ENCODE data around the gene KIF21A.
A peak's percentile ranks its signal among the peaks of the same experiment; 100 is the strongest.

The KIF21A gene

GRCh38 chr12:39451977-39452376 is 9.1 kb upstream of the KIF21A start:
- Histone ChIP-seq H3K9ac (ENCODE audit: low read depth, low read length) (no peak overlapping the region), H3K9me3 (ENCODE audit: control insufficient read depth, insufficient read depth, low read length) (no peaks in the 10 kb centered on the region), H3K36me3 (ENCODE audit: control insufficient read depth, insufficient read depth, low read length) (no peaks in the 10 kb centered on the region), H3K4me3 (ENCODE audit: low read depth, low read length) (no peak overlapping the region), H3K4me1 (ENCODE audit: control insufficient read depth, insufficient read depth, low read length) (peaks cover 12% of the 10 kb centered on the region), H3K27me3 (ENCODE audit: control insufficient read depth, insufficient read depth, low read length) (no peaks in the 10 kb centered on the region)

GRCh38 chr12:39448038-39448437 is 5.1 kb upstream of the KIF21A start:
- H3K4me1 ChIP-seq (ENCODE audit: control insufficient read depth, insufficient read depth, low read length): peaks cover 19% of the 10 kb centered on the region
- H3K4me3 ChIP-seq (ENCODE audit: low read depth, low read length): no peak overlapping the region
- H3K36me3 ChIP-seq (ENCODE audit: control insufficient read depth, insufficient read depth, low read length): no peaks in the 10 kb centered on the region
- no peak overlapping the region for H3K9ac ChIP-seq (ENCODE audit: low read depth, low read length)
- peaks cover 6% of the 10 kb centered on the region for H3K27me3 ChIP-seq (ENCODE audit: control insufficient read depth, insufficient read depth, low read length)
- H3K9me3 ChIP-seq (ENCODE audit: control insufficient read depth, insufficient read depth, low read length): no peaks in the 10 kb centered on the region

GRCh38 chr12:39443929-39444209 is 949 bp upstream of the KIF21A start:
- Histone ChIP-seq H3K4me1 (ENCODE audit: control insufficient read depth, insufficient read depth, low read length) (peaks cover 7% of the 10 kb centered on the region), H3K4me3 (ENCODE audit: low read depth, low read length) (peak overlapping the region; percentile 51), H3K9ac (ENCODE audit: low read depth, low read length) (no peak overlapping the region), H3K36me3 (ENCODE audit: control insufficient read depth, insufficient read depth, low read length) (no peaks in the 10 kb centered on the region), H3K27me3 (ENCODE audit: control insufficient read depth, insufficient read depth, low read length) (peaks cover 6% of the 10 kb centered on the region), H3K9me3 (ENCODE audit: control insufficient read depth, insufficient read depth, low read length) (no peaks in the 10 kb centered on the region)

GRCh38 chr12:39442831-39443080 is 164 bp downstream of the KIF21A start:
- Histone ChIP-seq H3K36me3 (ENCODE audit: control insufficient read depth, insufficient read depth, low read length) (no peaks in the 10 kb centered on the region), H3K4me1 (ENCODE audit: control insufficient read depth, insufficient read depth, low read length) (peaks cover 7% of the 10 kb centered on the region), H3K4me3 (ENCODE audit: low read depth, low read length) (peak overlapping the region; percentile 51), H3K9me3 (ENCODE audit: control insufficient read depth, insufficient read depth, low read length) (no peaks in the 10 kb centered on the region), H3K9ac (ENCODE audit: low read depth, low read length) (peak overlapping the region; percentile 66), H3K27me3 (ENCODE audit: control insufficient read depth, insufficient read depth, low read length) (peaks cover 6% of the 10 kb centered on the region)

DNA sequence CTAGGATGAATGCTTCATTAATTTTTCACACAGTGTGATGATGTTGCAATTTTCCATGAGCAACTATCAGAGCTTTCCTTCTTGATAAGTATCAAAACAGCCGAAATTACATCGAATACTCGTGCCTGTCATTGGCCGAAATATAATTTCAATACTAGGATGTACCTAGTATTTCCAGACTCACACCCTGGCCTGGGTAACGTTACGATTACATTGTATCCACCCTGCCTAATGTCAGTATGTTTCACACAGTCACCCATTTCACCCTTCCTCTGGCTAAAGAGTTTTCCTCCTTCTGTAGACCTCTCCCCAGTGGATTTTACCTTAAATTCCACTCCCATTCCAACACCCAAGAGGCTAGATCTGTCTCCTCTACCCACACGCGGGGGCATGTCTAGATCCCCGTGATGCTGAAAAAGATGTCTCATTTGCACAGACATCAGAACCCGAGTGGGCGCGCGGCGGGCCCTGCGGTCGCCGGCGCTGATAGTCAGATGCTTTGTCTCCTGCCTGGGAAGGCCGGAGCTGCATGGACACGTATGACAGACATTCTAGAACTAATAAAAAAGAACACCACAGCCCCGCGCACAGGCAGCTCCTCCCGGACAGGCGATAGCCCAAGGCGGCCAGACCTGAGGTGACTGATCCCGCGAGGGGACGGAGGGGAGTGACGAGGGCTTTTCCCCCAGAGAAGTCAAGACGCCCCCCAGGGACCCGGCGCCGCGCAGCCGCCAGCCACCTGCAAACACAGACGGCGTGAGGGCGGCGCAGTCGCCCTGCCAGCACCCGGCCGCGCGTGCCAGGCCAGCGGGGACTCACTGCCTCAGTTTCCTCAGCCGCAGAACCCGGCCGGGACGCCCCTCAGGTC is 723 bp downstream of the KIF21A start:
- peaks cover 7% of the 10 kb centered on the region for H3K4me1 ChIP-seq (ENCODE audit: control insufficient read depth, insufficient read depth, low read length)
- H3K4me3 ChIP-seq (ENCODE audit: low read depth, low read length): peak overlapping the region; percentile 51
- no peaks in the 10 kb centered on the region for H3K36me3 ChIP-seq (ENCODE audit: control insufficient read depth, insufficient read depth, low read length)
- H3K27me3 ChIP-seq (ENCODE audit: control insufficient read depth, insufficient read depth, low read length): peaks cover 6% of the 10 kb centered on the region
- peak overlapping the region; percentile 66 for H3K9ac ChIP-seq (ENCODE audit: low read depth, low read length)
- H3K9me3 ChIP-seq (ENCODE audit: control insufficient read depth, insufficient read depth, low read length): no peaks in the 10 kb centered on the region

DNA sequence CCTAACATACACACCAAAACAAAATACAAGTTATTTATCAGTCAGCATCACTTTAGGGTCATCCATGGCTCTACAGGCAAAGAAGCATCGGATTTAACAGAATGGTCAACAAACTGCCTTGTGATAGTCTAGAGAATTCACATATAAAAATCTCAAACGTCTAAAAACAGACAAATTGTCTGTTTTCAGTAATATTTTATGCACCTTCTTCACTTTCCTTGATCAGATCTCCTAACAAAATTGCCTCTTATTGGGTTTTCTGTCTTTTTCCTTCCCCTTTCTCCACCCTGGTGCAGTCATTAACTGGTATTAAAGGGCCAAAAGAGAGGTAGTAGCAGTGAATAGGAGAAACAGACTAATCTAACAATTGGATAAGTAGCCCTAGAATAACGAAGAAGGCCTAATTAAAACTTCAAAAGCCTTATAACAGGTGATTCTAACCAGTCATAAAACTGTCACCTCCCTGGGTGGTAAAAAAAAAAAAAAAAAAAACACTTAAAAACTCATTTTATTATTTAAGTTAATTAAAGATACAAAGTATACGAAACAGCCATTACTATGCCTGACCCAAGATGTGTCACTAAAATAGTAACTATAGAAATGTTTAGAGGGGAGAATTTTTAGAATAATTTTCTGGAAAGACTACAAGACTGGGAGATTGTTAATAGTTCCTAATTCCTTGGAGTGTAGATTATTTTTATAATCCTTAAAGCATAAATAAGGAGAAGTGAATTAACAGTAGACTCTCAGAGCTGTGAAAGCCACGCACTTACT is 1.5 kb downstream of the KIF21A start:
- no peaks in the 10 kb centered on the region for H3K9me3 ChIP-seq (ENCODE audit: control insufficient read depth, insufficient read depth, low read length)
- H3K4me3 ChIP-seq (ENCODE audit: low read depth, low read length): peak overlapping the region; percentile 51
- H3K9ac ChIP-seq (ENCODE audit: low read depth, low read length): no peak overlapping the region
- peaks cover 6% of the 10 kb centered on the region for H3K27me3 ChIP-seq (ENCODE audit: control insufficient read depth, insufficient read depth, low read length)
- H3K36me3 ChIP-seq (ENCODE audit: control insufficient read depth, insufficient read depth, low read length): no peaks in the 10 kb centered on the region
- H3K4me1 ChIP-seq (ENCODE audit: control insufficient read depth, insufficient read depth, low read length): peaks cover 7% of the 10 kb centered on the region

- Histone ChIP-seq H3K9ac (ENCODE audit: low read depth, low read length) (no peak overlapping the region), H3K27me3 (ENCODE audit: control insufficient read depth, insufficient read depth, low read length) (peaks cover 6% of the 10 kb centered on the region), H3K36me3 (ENCODE audit: control insufficient read depth, insufficient read depth, low read length) (no peaks in the 10 kb centered on the region), H3K9me3 (ENCODE audit: control insufficient read depth, insufficient read depth, low read length) (no peaks in the 10 kb centered on the region), H3K4me3 (ENCODE audit: low read depth, low read length) (no peak overlapping the region), H3K4me1 (ENCODE audit: control insufficient read depth, insufficient read depth, low read length) (peaks cover 7% of the 10 kb centered on the region)
Measured at GRCh38 chr12:39440781-39441180, 2.1 kb downstream of the KIF21A start.

DNA sequence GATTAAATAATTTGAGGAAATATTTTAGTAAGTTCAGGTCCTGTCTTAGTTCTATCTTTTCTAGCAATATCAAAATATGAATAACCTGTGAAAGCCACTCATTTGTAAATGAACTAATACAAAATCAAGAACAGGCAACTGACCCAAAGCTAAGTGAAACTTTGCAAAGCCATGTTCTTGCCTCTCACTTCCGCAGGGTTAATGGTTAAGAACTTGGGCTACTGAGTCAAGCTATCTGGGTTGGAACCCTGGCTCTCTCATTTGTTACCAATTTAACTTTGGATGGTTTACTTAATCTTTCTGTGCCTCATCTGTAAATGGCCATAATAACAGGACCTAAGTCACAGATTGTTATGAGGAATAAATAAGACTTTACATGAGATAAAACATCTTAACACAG is 2.8 kb downstream of the KIF21A start:
- no peak overlapping the region for H3K9ac ChIP-seq (ENCODE audit: low read depth, low read length)
- peaks cover 6% of the 10 kb centered on the region for H3K27me3 ChIP-seq (ENCODE audit: control insufficient read depth, insufficient read depth, low read length)
- H3K4me1 ChIP-seq (ENCODE audit: control insufficient read depth, insufficient read depth, low read length): peaks cover 7% of the 10 kb centered on the region
- no peaks in the 10 kb centered on the region for H3K9me3 ChIP-seq (ENCODE audit: control insufficient read depth, insufficient read depth, low read length)
- H3K36me3 ChIP-seq (ENCODE audit: control insufficient read depth, insufficient read depth, low read length): no peaks in the 10 kb centered on the region
- H3K4me3 ChIP-seq (ENCODE audit: low read depth, low read length): no peak overlapping the region

DNA sequence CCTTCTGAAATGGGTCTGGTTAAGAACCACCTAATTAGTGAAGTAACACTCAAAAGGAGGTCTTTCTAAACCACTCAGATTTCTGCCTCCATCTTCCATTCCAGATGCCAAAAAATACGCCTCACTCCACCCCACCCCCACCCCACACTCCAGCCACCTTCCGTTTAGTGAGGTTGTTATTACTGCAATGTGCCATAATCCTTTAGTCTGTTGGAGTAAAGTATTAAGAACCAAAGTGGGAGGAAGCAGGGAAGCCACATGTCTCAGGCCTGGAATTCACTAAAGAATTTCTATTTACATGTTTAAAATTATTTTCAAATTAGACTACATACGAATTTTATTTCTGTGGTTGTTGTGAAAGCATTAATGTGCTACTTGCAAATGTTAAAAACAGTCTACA is 7.4 kb downstream of the KIF21A start:
- no peak overlapping the region for H3K9ac ChIP-seq (ENCODE audit: low read depth, low read length)
- no peaks in the 10 kb centered on the region for H3K9me3 ChIP-seq (ENCODE audit: control insufficient read depth, insufficient read depth, low read length)

GRCh38 chr12:39431797-39432196 is 11.1 kb downstream of the KIF21A start:
- no peaks in the 10 kb centered on the region for H3K36me3 ChIP-seq (ENCODE audit: control insufficient read depth, insufficient read depth, low read length)
- no peak overlapping the region for H3K4me3 ChIP-seq (ENCODE audit: low read depth, low read length)
- H3K4me1 ChIP-seq (ENCODE audit: control insufficient read depth, insufficient read depth, low read length): no peaks in the 10 kb centered on the region
- H3K9me3 ChIP-seq (ENCODE audit: control insufficient read depth, insufficient read depth, low read length): no peaks in the 10 kb centered on the region
- H3K9ac ChIP-seq (ENCODE audit: low read depth, low read length): no peak overlapping the region
- H3K27me3 ChIP-seq (ENCODE audit: control insufficient read depth, insufficient read depth, low read length): no peaks in the 10 kb centered on the region

More for the DNA sequence above, 7.4 kb downstream of the KIF21A start:
- Histone ChIP-seq H3K4me3 (ENCODE audit: low read depth, low read length) (no peak overlapping the region), H3K4me1 (ENCODE audit: control insufficient read depth, insufficient read depth, low read length) (no peaks in the 10 kb centered on the region), H3K36me3 (ENCODE audit: control insufficient read depth, insufficient read depth, low read length) (no peaks in the 10 kb centered on the region), H3K27me3 (ENCODE audit: control insufficient read depth, insufficient read depth, low read length) (no peaks in the 10 kb centered on the region)

- Histone ChIP-seq H3K4me1 (ENCODE audit: control insufficient read depth, insufficient read depth, low read length) (no peaks in the 10 kb centered on the region), H3K36me3 (ENCODE audit: control insufficient read depth, insufficient read depth, low read length) (no peaks in the 10 kb centered on the region), H3K9ac (ENCODE audit: low read depth, low read length) (no peak overlapping the region)
Measured at GRCh38 chr12:39431002-39431796, 11.7 kb downstream of the KIF21A start.

More at GRCh38 chr12:39431002-39431796, 11.7 kb downstream of the KIF21A start:
- Histone ChIP-seq H3K9me3 (ENCODE audit: control insufficient read depth, insufficient read depth, low read length) (no peaks in the 10 kb centered on the region), H3K4me3 (ENCODE audit: low read depth, low read length) (no peak overlapping the region), H3K27me3 (ENCODE audit: control insufficient read depth, insufficient read depth, low read length) (no peaks in the 10 kb centered on the region)
